OCI-LY7 (cell line): Measurements from ENCODE around the gene CFAP65. TPM values are rescaled to one million over a fixed set of nuclear protein-coding genes. Genes with fewer than 3 reads are reported as not detected.

Experiments
- BruUV-seq: library from RNA; stranded (reverse); fragments of 400-500 nt; replicated peaks from 2 replicates; lab custom pipeline; 2021; lab: Mats Ljungman, UMichigan
- CTCF ChIA-PET: fragments of 300-600 bp; sonication (Branson Sonifier 250); formaldehyde crosslinking; loops from one replicate; lab custom pipeline; 2022; ENCODE audit warnings: antibody characterized with exemption; ENCODE audit not compliant: unreplicated experiment; lab: Charles Lee
- POLR2A ChIA-PET: fragments of 300-600 bp; sonication (Branson Sonifier 250); formaldehyde crosslinking; loops from one replicate; lab custom pipeline; 2022; ENCODE audit warnings: antibody characterized with exemption; lab: Charles Lee
- DNase-seq: peaks from one replicate; pipeline ENCODE4 v3.0.0-alpha.2; 2015; ENCODE audit warnings: low spot score
- H2AFZ ChIP-seq: fragments of 200-600 bp; sonication (generic), shearing (Covaris generic); 2 replicates; pipeline ENCODE4 v1.6.1; 2014; ENCODE audit warnings: mild to moderate bottlenecking, antibody characterized with exemption, low read length, moderate library complexity
- H3K27ac ChIP-seq: fragments of 200-600 bp; sonication (generic); 2 replicates; pipeline ENCODE4 v1.5.1; 2014; ENCODE audit warnings: mixed run types, low read depth, mild to moderate bottlenecking, moderate library complexity, low read length, inconsistent platforms; ENCODE audit not compliant: poor library complexity, severe bottlenecking
- H3K36me3 ChIP-seq: fragments of 200-600 bp; sonication (generic); 2 replicates; pipeline ENCODE4 v1.6.1; 2014; ENCODE audit warnings: mild to moderate bottlenecking, antibody characterized with exemption, low read length, moderate library complexity, mixed read lengths; ENCODE audit not compliant: insufficient read depth
- H3K4me1 ChIP-seq: fragments of 200-600 bp; sonication (generic); 2 replicates; pipeline ENCODE4 v1.5.1; 2014; ENCODE audit warnings: mild to moderate bottlenecking, low read length; ENCODE audit not compliant: insufficient read depth, poor library complexity, severe bottlenecking
- H3K4me2 ChIP-seq: fragments of 200-600 bp; sonication (generic); 2 replicates; pipeline ENCODE4 v1.6.1; 2014; ENCODE audit warnings: mild to moderate bottlenecking, low read length
- H3K4me3 ChIP-seq: fragments of 200-600 bp; sonication (generic); 2 replicates; pipeline ENCODE4 v1.5.1; 2014; ENCODE audit warnings: mild to moderate bottlenecking, low read depth, low read length; ENCODE audit not compliant: poor library complexity, severe bottlenecking
- H3K79me2 ChIP-seq: fragments of 200-600 bp; sonication (generic); 2 replicates; pipeline ENCODE4 v1.6.1; 2016; ENCODE audit warnings: low read depth, mild to moderate bottlenecking, low read length, moderate library complexity, mixed read lengths; ENCODE audit not compliant: insufficient read depth
- H3K9me2 ChIP-seq: fragments of 200-600 bp; sonication (generic); 2 replicates; pipeline ENCODE4 v1.6.1; 2016; ENCODE audit warnings: mild to moderate bottlenecking, low read length, mixed read lengths; ENCODE audit not compliant: insufficient read depth
- H3K9me3 ChIP-seq: fragments of 200-600 bp; sonication (generic); 2 replicates; pipeline ENCODE4 v1.6.1; 2014; ENCODE audit warnings: mild to moderate bottlenecking, mixed run types, low read length, mixed read lengths
- H4K20me1 ChIP-seq: fragments of 200-600 bp; sonication (generic); 2 replicates; pipeline ENCODE4 v1.6.1; 2014; ENCODE audit warnings: mild to moderate bottlenecking, antibody characterized with exemption, low read length, moderate library complexity, mixed read lengths; ENCODE audit not compliant: insufficient read depth
- EZH2phosphoT487 ChIP-seq: fragments of 200-600 bp; sonication (generic); IDR thresholded peaks from 2 replicates; pipeline ENCODE4 v1.6.1; 2018; ENCODE audit warnings: low read depth, borderline replicate concordance, mild to moderate bottlenecking, mixed run types, antibody characterized with exemption, low read length, moderate library complexity, mixed read lengths
- intact Hi-C: fragments of 100-400 bp; cut with micrococcal nuclease; formaldehyde crosslinking; loops from one replicate; pipeline ENCODE4 v1.10.0; 2022; ENCODE audit not compliant: unreplicated experiment
- total RNA-seq, 2 experiments: library from RNA; depleted of rRNA in 1 of 2; stranded (reverse); fragments of >200 nt in 1 of 2; shearing (Covaris generic) in 1 of 2; gene quantifications; 2 replicates each; pipeline ENCODE4 v1.2.3, GENCODE V29; 2014 to 2022
- TF ChIP-seq, protein P1 (sequence below): fragments of 200-600 bp; sonication (generic); conservative IDR thresholded peaks from 2 replicates; pipeline ENCODE4 v1.5.1; 2014; ENCODE audit warnings: mild to moderate bottlenecking, antibody characterized with exemption, low read length, moderate library complexity, mixed read lengths

Gene CFAP65
- total RNA-seq, 2 experiments from 2014 or later: not detected

DNA sequence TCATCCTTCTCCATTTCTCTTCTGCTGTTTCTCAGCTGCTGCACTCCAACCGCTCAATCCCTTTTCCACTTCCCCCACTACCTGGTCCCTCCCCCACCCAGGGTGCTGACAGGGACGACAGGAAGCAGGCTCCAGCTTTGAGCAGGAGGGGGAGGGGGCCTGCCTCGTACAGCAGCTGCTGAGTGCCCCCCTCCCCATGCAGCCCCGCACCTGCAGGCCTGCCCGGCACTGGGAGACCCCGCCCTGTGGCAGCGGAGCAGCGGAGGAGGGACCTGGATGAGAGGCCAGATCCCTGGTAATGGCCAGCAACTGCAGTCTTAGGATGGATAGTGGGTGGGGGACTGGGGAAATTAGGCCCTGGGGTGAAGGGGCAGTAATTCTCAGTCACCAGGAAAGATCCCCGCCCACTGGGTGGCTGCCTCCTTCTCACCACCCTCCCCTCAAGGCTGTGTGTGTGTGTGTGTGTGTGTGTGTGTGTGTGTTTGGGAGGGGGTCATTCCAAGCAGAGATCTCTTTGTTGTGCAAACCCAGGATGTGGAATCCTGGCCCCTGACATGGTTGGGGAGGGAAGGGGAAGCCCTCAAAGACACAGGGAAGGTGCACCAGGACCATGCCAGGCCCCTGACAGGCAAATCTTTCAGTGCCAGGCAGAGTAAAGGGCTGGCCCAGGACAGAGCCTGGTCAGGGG is 41.3 kb downstream of the CFAP65 start:
- Histone ChIP-seq H2AFZ (no peak overlapping the region), H3K79me2 (no peaks in the 10 kb centered on the region), H3K4me2 (no peak overlapping the region), H3K9me3 (no peaks in the 10 kb centered on the region), H3K4me3 (no peak overlapping the region), H4K20me1 (no peaks in the 10 kb centered on the region), H3K4me1 (no peaks in the 10 kb centered on the region), H3K36me3 (no peaks in the 10 kb centered on the region), H3K9me2 (no peaks in the 10 kb centered on the region), H3K27ac (no peak overlapping the region)
- CTCF ChIA-PET: no interaction called here
- TF ChIP-seq EZH2phosphoT487: no peak
- TF ChIP-seq, protein P1, sequence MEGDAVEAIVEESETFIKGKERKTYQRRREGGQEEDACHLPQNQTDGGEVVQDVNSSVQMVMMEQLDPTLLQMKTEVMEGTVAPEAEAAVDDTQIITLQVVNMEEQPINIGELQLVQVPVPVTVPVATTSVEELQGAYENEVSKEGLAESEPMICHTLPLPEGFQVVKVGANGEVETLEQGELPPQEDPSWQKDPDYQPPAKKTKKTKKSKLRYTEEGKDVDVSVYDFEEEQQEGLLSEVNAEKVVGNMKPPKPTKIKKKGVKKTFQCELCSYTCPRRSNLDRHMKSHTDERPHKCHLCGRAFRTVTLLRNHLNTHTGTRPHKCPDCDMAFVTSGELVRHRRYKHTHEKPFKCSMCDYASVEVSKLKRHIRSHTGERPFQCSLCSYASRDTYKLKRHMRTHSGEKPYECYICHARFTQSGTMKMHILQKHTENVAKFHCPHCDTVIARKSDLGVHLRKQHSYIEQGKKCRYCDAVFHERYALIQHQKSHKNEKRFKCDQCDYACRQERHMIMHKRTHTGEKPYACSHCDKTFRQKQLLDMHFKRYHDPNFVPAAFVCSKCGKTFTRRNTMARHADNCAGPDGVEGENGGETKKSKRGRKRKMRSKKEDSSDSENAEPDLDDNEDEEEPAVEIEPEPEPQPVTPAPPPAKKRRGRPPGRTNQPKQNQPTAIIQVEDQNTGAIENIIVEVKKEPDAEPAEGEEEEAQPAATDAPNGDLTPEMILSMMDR: no peak
- no TSS peak for BruUV-seq
- intact Hi-C loops: loop anchor here (5.0 kb wide), 1 partner anchor 148 kb away; no protein-coding TSS in a partner anchor
- POLR2A ChIA-PET: no interaction called here
- DNase-seq: no peak

DNA sequence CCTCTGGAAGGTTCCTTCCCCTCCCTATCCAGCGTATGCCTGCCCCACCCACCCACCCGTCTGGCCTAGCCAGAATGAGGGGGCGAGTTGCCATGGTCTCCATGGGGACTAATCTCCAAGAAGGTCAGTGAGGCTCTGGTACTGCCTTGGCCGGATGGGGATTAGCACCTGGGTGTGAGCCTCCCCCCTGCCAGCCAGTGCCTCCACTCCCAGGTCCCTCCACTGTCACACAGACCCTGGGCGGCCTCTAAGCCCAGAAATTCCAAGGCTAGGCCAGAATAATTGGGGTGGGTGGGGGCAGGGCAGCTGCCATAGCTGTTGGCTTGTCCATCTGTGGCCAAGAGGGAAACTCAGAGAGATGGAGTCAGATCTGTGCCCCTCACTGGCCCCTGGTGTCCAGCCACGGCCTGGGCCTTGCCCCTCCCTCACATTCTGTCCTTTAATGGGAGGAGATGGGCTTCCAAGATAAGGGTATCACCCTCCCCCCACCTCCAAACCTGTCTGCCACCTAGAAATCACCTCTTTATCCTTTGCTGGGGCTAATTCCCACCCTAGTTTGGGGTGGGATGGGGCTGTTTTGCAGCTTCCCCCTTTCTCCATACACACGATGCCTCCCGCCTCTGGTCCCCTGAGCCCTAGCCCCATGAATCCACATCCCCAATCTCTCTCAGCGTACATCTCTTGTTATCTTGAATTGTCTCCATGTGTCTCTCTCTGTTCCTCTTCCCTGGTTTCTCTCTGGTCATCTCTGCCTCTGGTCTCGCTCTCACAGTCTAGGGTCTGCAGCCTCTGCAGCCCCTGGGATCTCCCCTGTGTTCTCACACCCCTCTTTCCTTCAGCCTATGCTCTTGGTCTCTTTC is 42.1 kb downstream of the CFAP65 start:
- no peaks in the 10 kb centered on the region for H3K79me2 ChIP-seq
- ChIA-PET CTCF (no interaction called here), POLR2A (no interaction called here)
- H3K4me2 ChIP-seq: no peak overlapping the region
- no peaks in the 10 kb centered on the region for H3K9me3 ChIP-seq
- intact Hi-C loops: loop anchor here (5.0 kb wide), 1 partner anchor 147 kb away; no protein-coding TSS in a partner anchor
- no peaks in the 10 kb centered on the region for H4K20me1 ChIP-seq
- no peaks in the 10 kb centered on the region for H3K9me2 ChIP-seq
- H3K36me3 ChIP-seq: no peaks in the 10 kb centered on the region
- no peak overlapping the region for H2AFZ ChIP-seq
- TF ChIP-seq, protein P1: no peak
- no peak for TF ChIP-seq EZH2phosphoT487
- DNase-seq: no peak
- no peak overlapping the region for H3K27ac ChIP-seq
- no TSS peak for BruUV-seq
- H3K4me3 ChIP-seq: no peak overlapping the region
- no peaks in the 10 kb centered on the region for H3K4me1 ChIP-seq
